A673 (cell line): ENCODE data around the gene INCENP. TPM values are rescaled to one million over a fixed set of nuclear protein-coding genes. Genes with fewer than 3 reads are reported as not detected.

Experiments
- Bru-seq: library from RNA; stranded (reverse); fragments of 400-500 nt; gene quantifications from one replicate; lab custom pipeline; 2021; lab: Mats Ljungman, UMichigan
- BruChase-seq, 2 experiments: library from RNA; stranded (reverse); fragments of 400-500 nt; gene quantifications; one replicate each; lab custom pipeline; 2021; lab: Mats Ljungman, UMichigan
- BruUV-seq: library from RNA; stranded (reverse); fragments of 400-500 nt; replicated peaks from 2 replicates; lab custom pipeline; 2021; lab: Mats Ljungman, UMichigan
- CTCF ChIA-PET: fragments of 300-600 bp; sonication (Branson Sonifier 250); formaldehyde crosslinking; loops from one replicate; lab custom pipeline; 2022; ENCODE audit warnings: antibody characterized with exemption; lab: Charles Lee
- POLR2A ChIA-PET: fragments of 300-600 bp; sonication (Branson Sonifier 250); formaldehyde crosslinking; loops from one replicate; lab custom pipeline; 2022; ENCODE audit warnings: antibody characterized with exemption; ENCODE audit not compliant: low non-redundant PET; lab: Charles Lee
- DNase-seq: peaks from one replicate; pipeline ENCODE4 v3.0.0-alpha.2; 2015; ENCODE audit warnings: low spot score
- H3K27ac ChIP-seq: fragments of 200-600 bp; sonication (generic); 2 replicates; pipeline ENCODE4 v1.5.1; 2016; ENCODE audit warnings: mixed run types, low read depth, mild to moderate bottlenecking, mixed read lengths, antibody characterized with exemption, low read length; ENCODE audit not compliant: poor library complexity, severe bottlenecking
- H3K27me3 ChIP-seq: fragments of 200-600 bp; sonication (generic); replicated peaks from 2 replicates; pipeline ENCODE4 v1.6.1; 2017; ENCODE audit warnings: mixed run types, low read depth, mild to moderate bottlenecking, mixed read lengths, antibody characterized with exemption, low read length; ENCODE audit not compliant: insufficient read depth, poor library complexity
- H3K36me3 ChIP-seq: fragments of 200-600 bp; sonication (generic); 2 replicates; pipeline ENCODE4 v1.6.1; 2016; ENCODE audit warnings: mixed run types, mild to moderate bottlenecking, mixed read lengths, antibody characterized with exemption, low read length; ENCODE audit not compliant: insufficient read depth, poor library complexity, severe bottlenecking
- H3K4me1 ChIP-seq: fragments of 200-600 bp; sonication (generic); 2 replicates; pipeline ENCODE4 v1.6.1; 2017; ENCODE audit warnings: mixed run types, mild to moderate bottlenecking, mixed read lengths, antibody characterized with exemption, low read length; ENCODE audit not compliant: insufficient read depth, poor library complexity, severe bottlenecking
- H3K4me3 ChIP-seq: fragments of 200-600 bp; sonication (generic); 2 replicates; pipeline ENCODE4 v1.5.1; 2016; ENCODE audit warnings: low read depth, mixed run types, mild to moderate bottlenecking, mixed read lengths, low read length; ENCODE audit not compliant: poor library complexity, severe bottlenecking
- H3K9me3 ChIP-seq: fragments of 200-600 bp; sonication (generic); 2 replicates; pipeline ENCODE4 v1.6.1; 2016; ENCODE audit warnings: mixed run types, low read depth, mild to moderate bottlenecking, mixed read lengths, antibody characterized with exemption, low read length; ENCODE audit not compliant: poor library complexity, severe bottlenecking
- EZH2 ChIP-seq: fragments of 200-600 bp; sonication (generic); IDR thresholded peaks from 2 replicates; pipeline ENCODE4 v1.6.1; 2017; ENCODE audit warnings: borderline replicate concordance, low read depth, mild to moderate bottlenecking, mixed read lengths, antibody characterized with exemption, low read length; ENCODE audit not compliant: poor library complexity, severe bottlenecking
- intact Hi-C: fragments of 100-400 bp; cut with micrococcal nuclease; formaldehyde crosslinking; loops from one replicate; pipeline ENCODE4 v1.10.0; 2022; ENCODE audit not compliant: unreplicated experiment
- long read RNA-seq: library from polyadenylated mRNA; stranded (forward); transcript quantifications from one replicate; pipeline ENCODE4 v2.0.0, GENCODE V29; 2022
- total RNA-seq: library from RNA; stranded (reverse); gene quantifications from 2 replicates; pipeline ENCODE4 v1.2.3, GENCODE V29; 2021
- TF ChIP-seq, protein P1 (sequence below): fragments of 300-800, 200-600 bp; sonication (generic); conservative IDR thresholded peaks from 2 replicates; pipeline ENCODE4 v1.5.1; 2017; ENCODE audit warnings: low read depth, mild to moderate bottlenecking, antibody characterized with exemption, low read length, moderate library complexity, mixed read lengths

Gene INCENP
- total RNA-seq (232 and 233 TPM in 2 replicates), Bru-seq, nascent RNA (percentile 86 among the genes with signal in this experiment), BruChase-seq, experiment 1, labeled RNA remaining after a 2-hour chase (percentile 88 among the genes with signal in this experiment), BruChase-seq, experiment 2, labeled RNA remaining after a 6-hour chase (percentile 96 among the genes with signal in this experiment)
- long read RNA-seq, partial matches to known transcripts = 2 of 8 reads
- long read RNA-seq, other reads (novel, unspliced or antisense) = 6 of 8 reads

DNA sequence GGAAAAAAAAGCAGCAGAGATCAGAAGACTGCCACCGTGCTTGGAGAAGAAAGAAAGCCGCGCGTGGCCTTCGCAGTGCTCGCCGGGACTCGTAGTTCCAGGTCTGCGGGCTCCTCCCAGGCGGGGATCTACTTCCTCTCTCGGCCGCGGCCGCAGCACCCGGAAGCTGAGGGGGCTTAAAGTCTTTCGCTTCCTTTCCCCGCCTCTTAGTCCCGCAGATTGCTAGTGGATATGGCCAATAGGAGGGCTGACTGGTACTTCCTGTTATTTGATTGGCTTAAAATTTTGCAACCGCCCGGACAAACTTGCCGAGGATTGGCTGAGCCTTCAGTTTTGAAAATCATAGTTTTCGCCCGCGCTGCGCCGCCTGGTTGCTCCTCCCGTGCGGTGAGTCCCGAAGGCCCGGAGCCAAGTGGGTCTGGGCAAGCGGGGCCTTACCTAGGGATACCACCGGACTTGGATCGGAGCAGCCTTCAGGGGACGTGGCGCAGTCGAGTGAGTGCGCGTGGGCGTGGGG is at the start of gene INCENP:
INCENP (plus strand) TSS at position 343 of the 517 bp plus-strand sequence. CDS start 4,151 bp downstream, outside the sequence.
- intact Hi-C loops = no loop called here
- no TSS peak for BruUV-seq
- H3K27me3 ChIP-seq = no peaks in the 10 kb centered on the region
- H3K27ac ChIP-seq = peak within 1 kb of the TSS; percentile 89
- TF ChIP-seq, protein P1, sequence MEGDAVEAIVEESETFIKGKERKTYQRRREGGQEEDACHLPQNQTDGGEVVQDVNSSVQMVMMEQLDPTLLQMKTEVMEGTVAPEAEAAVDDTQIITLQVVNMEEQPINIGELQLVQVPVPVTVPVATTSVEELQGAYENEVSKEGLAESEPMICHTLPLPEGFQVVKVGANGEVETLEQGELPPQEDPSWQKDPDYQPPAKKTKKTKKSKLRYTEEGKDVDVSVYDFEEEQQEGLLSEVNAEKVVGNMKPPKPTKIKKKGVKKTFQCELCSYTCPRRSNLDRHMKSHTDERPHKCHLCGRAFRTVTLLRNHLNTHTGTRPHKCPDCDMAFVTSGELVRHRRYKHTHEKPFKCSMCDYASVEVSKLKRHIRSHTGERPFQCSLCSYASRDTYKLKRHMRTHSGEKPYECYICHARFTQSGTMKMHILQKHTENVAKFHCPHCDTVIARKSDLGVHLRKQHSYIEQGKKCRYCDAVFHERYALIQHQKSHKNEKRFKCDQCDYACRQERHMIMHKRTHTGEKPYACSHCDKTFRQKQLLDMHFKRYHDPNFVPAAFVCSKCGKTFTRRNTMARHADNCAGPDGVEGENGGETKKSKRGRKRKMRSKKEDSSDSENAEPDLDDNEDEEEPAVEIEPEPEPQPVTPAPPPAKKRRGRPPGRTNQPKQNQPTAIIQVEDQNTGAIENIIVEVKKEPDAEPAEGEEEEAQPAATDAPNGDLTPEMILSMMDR = no peak
- no peak for TF ChIP-seq EZH2
- peaks cover 25% of the 10 kb centered on the region for H3K36me3 ChIP-seq
- peak; percentile 100 for DNase-seq
- no peaks in the 10 kb centered on the region for H3K9me3 ChIP-seq
- ChIA-PET CTCF (interaction anchor here (0.7 to 2.1 kb wide), 2 partner anchors 16 to 476 kb away, joined by 4 to 8 read pairs; no protein-coding TSS in a partner anchor), POLR2A (interaction anchor here (0.6 kb wide), 1 partner anchor 177 kb away, joined by 3 read pairs; no protein-coding TSS in a partner anchor)
- peak within 1 kb of the TSS; percentile 86 for H3K4me3 ChIP-seq
- peaks cover 10% of the 10 kb centered on the region for H3K4me1 ChIP-seq

DNA sequence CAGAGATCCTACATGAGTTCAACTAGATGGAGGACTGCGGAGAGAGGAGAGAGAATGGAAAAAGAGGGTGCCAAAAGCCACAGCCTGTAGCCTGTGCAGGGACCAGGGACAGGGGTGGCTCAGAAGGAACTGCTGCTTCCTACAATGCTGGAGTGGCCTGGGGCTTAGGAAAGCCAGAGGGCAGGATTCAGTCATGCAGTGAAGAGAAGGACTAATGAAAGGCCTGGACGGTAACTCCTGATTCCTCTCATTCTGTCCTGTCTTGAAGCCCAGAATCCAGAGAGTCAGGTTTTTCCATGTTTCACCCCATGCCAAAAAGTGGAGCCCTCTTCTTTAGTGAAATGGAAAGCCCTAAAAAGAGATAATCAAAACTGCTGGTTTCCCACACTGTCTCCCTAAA is 48.4 kb upstream of the INCENP start:
- intact Hi-C loops = no loop called here
- no peaks in the 10 kb centered on the region for H3K36me3 ChIP-seq
- no peak for TF ChIP-seq EZH2
- TF ChIP-seq, protein P1 = no peak
- H3K4me3 ChIP-seq = no peak overlapping the region
- H3K4me1 ChIP-seq = no peaks in the 10 kb centered on the region
- BruUV-seq = no TSS peak
- ChIA-PET CTCF (interaction anchor here (0.7 kb wide), 1 partner anchor 45 kb away, joined by 10 read pairs; no protein-coding TSS in a partner anchor), POLR2A (no interaction called here)
- DNase-seq = no peak
- H3K27ac ChIP-seq = no peak overlapping the region
- H3K9me3 ChIP-seq = no peaks in the 10 kb centered on the region
- no peaks in the 10 kb centered on the region for H3K27me3 ChIP-seq

DNA sequence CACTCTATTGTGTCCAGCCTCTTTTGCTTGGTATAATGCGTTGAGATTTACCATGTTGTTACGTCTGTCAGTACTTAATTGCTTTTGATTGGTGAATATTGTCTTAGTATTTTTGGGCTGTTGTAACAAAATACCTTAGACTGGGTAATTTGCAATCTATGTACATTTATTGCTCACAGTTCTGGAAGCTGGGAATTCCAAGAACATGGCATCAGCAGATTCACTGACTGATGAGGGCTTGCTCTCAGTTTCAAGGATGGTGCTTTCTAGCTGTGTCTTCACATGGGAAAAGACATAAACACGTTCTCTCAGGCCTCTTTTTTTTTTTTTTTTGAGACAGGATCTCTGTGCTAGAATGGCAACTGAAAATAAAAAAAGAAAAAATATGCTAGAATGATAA is 46.7 kb upstream of the INCENP start:
- no peaks in the 10 kb centered on the region for H3K36me3 ChIP-seq
- no peak for DNase-seq
- no peak for TF ChIP-seq EZH2
- TF ChIP-seq, protein P1 = no peak
- no peak overlapping the region for H3K4me3 ChIP-seq
- BruUV-seq = no TSS peak
- no peaks in the 10 kb centered on the region for H3K27me3 ChIP-seq
- H3K4me1 ChIP-seq = peaks cover 6% of the 10 kb centered on the region
- CTCF ChIA-PET = no interaction called here
- POLR2A ChIA-PET = no interaction called here
- no peaks in the 10 kb centered on the region for H3K9me3 ChIP-seq
- intact Hi-C loops = no loop called here
- H3K27ac ChIP-seq = no peak overlapping the region
